ENCODE results near the gene EPX.

Gene EPX

DNA sequence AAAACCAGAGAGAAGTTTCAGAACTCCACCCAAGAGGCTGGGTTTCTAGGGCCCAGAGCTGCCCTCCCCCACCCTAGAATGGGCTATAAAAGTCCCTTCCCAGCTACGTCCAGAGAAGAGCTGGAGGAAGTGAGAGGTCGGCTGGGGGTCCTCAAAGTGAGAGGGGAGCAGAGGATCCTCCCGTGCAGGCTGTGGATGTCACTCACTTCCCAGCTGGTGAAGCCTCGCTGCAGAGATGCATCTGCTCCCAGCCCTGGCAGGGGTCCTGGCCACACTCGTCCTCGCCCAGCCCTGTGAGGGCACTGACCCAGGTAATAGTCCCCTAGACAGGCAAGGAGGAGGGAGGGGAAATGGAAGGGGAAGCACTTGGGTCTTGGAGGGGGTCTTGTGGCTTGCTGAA is at the start of gene EPX:
Gene EPX (plus strand): TSS at position 115 of the 400 bp plus-strand sequence. CDS start 121 bp downstream, at position 236.
- no peak for TF ChIP-seq CREB1 (IDR thresholded peaks at IDR 0.05; ENCODE audit: low read depth)
- TF ChIP-seq ZBTB7A (IDR thresholded peaks at IDR 0.05; ENCODE audit: low read depth): no peak
- no peak for TF ChIP-seq MAX (IDR thresholded peaks at IDR 0.05)
- TF ChIP-seq REST (IDR thresholded peaks at IDR 0.05; ENCODE audit: low read depth): no peak
- no peak for TF ChIP-seq TEAD4 (IDR thresholded peaks at IDR 0.05)

GRCh38 chr17:58144801-58145200 is 47.7 kb upstream of the EPX start:
- no peak for TF ChIP-seq EGR1 (IDR thresholded peaks at IDR 0.05)
- no peak for TF ChIP-seq FOXM1 (IDR thresholded peaks at IDR 0.05; ENCODE audit: borderline replicate concordance, low read depth)
- TF ChIP-seq REST (IDR thresholded peaks at IDR 0.05; ENCODE audit: low read depth): no peak
- TF ChIP-seq YY1 (IDR thresholded peaks at IDR 0.05; ENCODE audit: low read depth): no peak
- TF ChIP-seq EP300 (IDR thresholded peaks at IDR 0.05; ENCODE audit: borderline replicate concordance): no peak
- no peak for TF ChIP-seq MAX (IDR thresholded peaks at IDR 0.05)
- no peak for TF ChIP-seq CEBPB (IDR thresholded peaks at IDR 0.05)
- TF ChIP-seq NFIC (IDR thresholded peaks at IDR 0.05): no peak
- no peak for TF ChIP-seq TEAD4 (IDR thresholded peaks at IDR 0.05)
- no peak for TF ChIP-seq TCF12 (IDR thresholded peaks at IDR 0.05; ENCODE audit: low read depth)

- TF ChIP-seq EP300 (IDR thresholded peaks at IDR 0.05; ENCODE audit: borderline replicate concordance) (no peak), REST (IDR thresholded peaks at IDR 0.05; ENCODE audit: low read depth) (peak; percentile 57), CREB1 (IDR thresholded peaks at IDR 0.05; ENCODE audit: low read depth) (no peak), NFIC (IDR thresholded peaks at IDR 0.05) (no peak), TEAD4 (IDR thresholded peaks at IDR 0.05) (no peak)
These were observed 44.5 kb upstream of the EPX start, which contains the start of gene OR4D1 for GRCh38 chr17:58147930-58148434. Gene OR4D1 (plus strand): TSS chr17:58148384. CDS start chr17:58155154, 6,770 bp downstream.

DNA sequence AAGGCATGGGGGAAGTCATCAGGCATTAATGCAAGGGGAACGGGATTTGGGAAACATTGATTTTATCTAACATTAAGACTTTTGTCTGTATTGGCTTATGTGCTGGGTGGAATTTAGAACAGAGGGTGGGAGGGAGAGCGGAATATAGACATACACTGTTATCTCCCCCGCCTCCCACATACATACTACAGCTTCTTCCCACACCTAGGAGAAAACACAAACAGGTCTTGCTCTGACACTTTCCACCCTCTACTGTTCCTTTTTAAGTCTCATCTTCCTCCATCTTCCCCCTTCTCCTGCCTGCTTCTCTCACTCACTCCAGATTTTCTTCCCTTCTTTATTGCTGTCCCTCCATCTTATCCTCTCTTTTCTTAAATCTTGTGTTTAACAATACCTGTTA is 43.9 kb upstream of the EPX start:
- no peak for TF ChIP-seq USF1 (IDR thresholded peaks at IDR 0.05)
- no peak for TF ChIP-seq ZBTB7A (IDR thresholded peaks at IDR 0.05; ENCODE audit: low read depth)
- TF ChIP-seq RAD21 (IDR thresholded peaks at IDR 0.05; ENCODE audit: low read depth): no peak

GRCh38 chr17:58150394-58150793 is 42.1 kb upstream of the EPX start:
- TF ChIP-seq FOXM1 (IDR thresholded peaks at IDR 0.05; ENCODE audit: borderline replicate concordance, low read depth) (no peak), REST (IDR thresholded peaks at IDR 0.05; ENCODE audit: low read depth) (no peak), CREB1 (IDR thresholded peaks at IDR 0.05; ENCODE audit: low read depth) (no peak), CEBPB (IDR thresholded peaks at IDR 0.05) (no peak), TCF12 (IDR thresholded peaks at IDR 0.05; ENCODE audit: low read depth) (no peak), EGR1 (IDR thresholded peaks at IDR 0.05) (no peak), ZBTB7A (IDR thresholded peaks at IDR 0.05; ENCODE audit: low read depth) (no peak), EP300 (IDR thresholded peaks at IDR 0.05; ENCODE audit: borderline replicate concordance) (no peak), RAD21 (IDR thresholded peaks at IDR 0.05; ENCODE audit: low read depth) (no peak), YY1 (IDR thresholded peaks at IDR 0.05; ENCODE audit: low read depth) (no peak), TAF1 (IDR thresholded peaks at IDR 0.05; ENCODE audit: low read depth) (no peak), MAX (IDR thresholded peaks at IDR 0.05) (no peak), TEAD4 (IDR thresholded peaks at IDR 0.05) (no peak), USF1 (IDR thresholded peaks at IDR 0.05) (no peak)

All from Ishikawa (cell line).